ENCODE data around the gene ZCCHC7. TPM values are rescaled to one million over a fixed set of nuclear protein-coding genes. Genes with fewer than 3 reads are reported as not detected.

The ZCCHC7 gene
- total and polyA plus RNA-seq, 2 of the 8 experiments (the other 6 are each of a cell fraction or from before 2014, with no cell fraction given): 12.2 to 27.5 TPM

GRCh38 chr9:37331871-37332270, 211.5 kb downstream of the ZCCHC7 start (continued):
- TF ChIP-seq ATF3 (IDR thresholded peaks at IDR 0.05; ENCODE audit: insufficient read depth, low read depth, low read length): no peak
- no peak for TF ChIP-seq SUZ12 (IDR thresholded peaks at IDR 0.05; ENCODE audit: low read length)
- no peak for TF ChIP-seq JUND (IDR thresholded peaks at IDR 0.05; ENCODE audit: low read length)
- TF ChIP-seq SP2 (IDR thresholded peaks at IDR 0.05; ENCODE audit: low read length): no peak
- TF ChIP-seq CTBP2 (IDR thresholded peaks at IDR 0.05; ENCODE audit: borderline replicate concordance, insufficient read depth, insufficient read length, low read length): no peak
